BJ (cell line): ENCODE data around the gene NFIX. TPM values are rescaled to one million over a fixed set of nuclear protein-coding genes. Genes with fewer than 3 reads are reported as not detected.

Experiments used
- CTCF ChIA-PET: fragments of 350-600 bp; formaldehyde crosslinking; extraction: SDS; loops from one replicate; lab custom pipeline; 2021; ENCODE audit warnings: antibody characterized with exemption, inconsistent platforms; lab: Yijun Ruan, JAX
- POLR2A ChIA-PET: fragments of 300-600 bp; sonication (Branson Sonifier 250); formaldehyde crosslinking; extraction: SDS; loops from one replicate; lab custom pipeline; 2021; ENCODE audit warnings: antibody characterized with exemption; lab: Charles Lee
- DNase-seq: peaks from one replicate; pipeline ENCODE4 v3.0.0-alpha.2; 2011; ENCODE audit warnings: low read depth
- H3K27me3 ChIP-seq: 2 replicates; pipeline ENCODE4 v1.6.0; 2011; ENCODE audit warnings: low read length; ENCODE audit not compliant: control insufficient read depth, insufficient read depth
- H3K36me3 ChIP-seq: 2 replicates; pipeline ENCODE4 v1.5.1; 2011; ENCODE audit warnings: low read length; ENCODE audit not compliant: control insufficient read depth, insufficient read depth
- H3K4me3 ChIP-seq: 2 replicates; pipeline ENCODE4 v1.5.1; 2011; ENCODE audit warnings: low read depth, mild to moderate bottlenecking, control low read depth, low read length
- polyA plus RNA-seq: library from polyadenylated mRNA; depleted of rRNA; stranded (reverse); fragments of >200 nt; gene quantifications from 2 replicates; pipeline ENCODE4 v1.2.3, GENCODE V29; 2011
- TF ChIP-seq, protein P1 (sequence below): IDR thresholded peaks from 2 replicates; pipeline ENCODE4 v1.5.1; 2011; ENCODE audit warnings: low read depth, mild to moderate bottlenecking, control low read depth, inconsistent platforms, low read length, moderate library complexity; ENCODE audit not compliant: insufficient read depth

NFIX gene
- polyA plus RNA-seq, 1 experiment, result 29.4 TPM

DNA sequence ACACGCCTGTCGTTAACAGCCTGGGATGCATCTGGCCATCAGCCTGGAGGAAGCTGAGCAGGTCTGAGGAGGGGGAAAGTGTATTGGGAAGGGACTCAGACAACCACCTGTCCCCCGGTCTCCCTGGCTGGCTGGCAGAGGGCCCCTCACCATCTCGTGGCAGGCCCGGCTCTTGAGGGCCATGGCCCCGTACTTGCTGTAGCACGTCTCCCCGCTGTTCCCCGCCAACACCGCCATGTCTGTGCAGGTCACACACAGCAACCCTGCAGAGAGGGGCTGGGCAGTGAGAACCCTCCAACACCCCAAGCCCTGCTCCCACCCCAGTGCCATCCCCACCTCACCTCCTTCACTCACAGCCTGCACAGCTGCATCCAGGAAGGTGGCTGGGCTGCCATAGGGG is 117.3 kb downstream of the NFIX start:
- Histone ChIP-seq H3K27me3 (no peaks in the 10 kb centered on the region), H3K36me3 (peaks cover 14% of the 10 kb centered on the region), H3K4me3 (no peak overlapping the region)
- ChIA-PET CTCF (interaction anchor here (1.6 kb wide), 1 partner anchor 18 kb away, joined by 7 read pairs; no protein-coding TSS in a partner anchor), POLR2A (no interaction called here)
- DNase-seq, result no peak
- TF ChIP-seq, protein P1, sequence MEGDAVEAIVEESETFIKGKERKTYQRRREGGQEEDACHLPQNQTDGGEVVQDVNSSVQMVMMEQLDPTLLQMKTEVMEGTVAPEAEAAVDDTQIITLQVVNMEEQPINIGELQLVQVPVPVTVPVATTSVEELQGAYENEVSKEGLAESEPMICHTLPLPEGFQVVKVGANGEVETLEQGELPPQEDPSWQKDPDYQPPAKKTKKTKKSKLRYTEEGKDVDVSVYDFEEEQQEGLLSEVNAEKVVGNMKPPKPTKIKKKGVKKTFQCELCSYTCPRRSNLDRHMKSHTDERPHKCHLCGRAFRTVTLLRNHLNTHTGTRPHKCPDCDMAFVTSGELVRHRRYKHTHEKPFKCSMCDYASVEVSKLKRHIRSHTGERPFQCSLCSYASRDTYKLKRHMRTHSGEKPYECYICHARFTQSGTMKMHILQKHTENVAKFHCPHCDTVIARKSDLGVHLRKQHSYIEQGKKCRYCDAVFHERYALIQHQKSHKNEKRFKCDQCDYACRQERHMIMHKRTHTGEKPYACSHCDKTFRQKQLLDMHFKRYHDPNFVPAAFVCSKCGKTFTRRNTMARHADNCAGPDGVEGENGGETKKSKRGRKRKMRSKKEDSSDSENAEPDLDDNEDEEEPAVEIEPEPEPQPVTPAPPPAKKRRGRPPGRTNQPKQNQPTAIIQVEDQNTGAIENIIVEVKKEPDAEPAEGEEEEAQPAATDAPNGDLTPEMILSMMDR, result no peak

DNA sequence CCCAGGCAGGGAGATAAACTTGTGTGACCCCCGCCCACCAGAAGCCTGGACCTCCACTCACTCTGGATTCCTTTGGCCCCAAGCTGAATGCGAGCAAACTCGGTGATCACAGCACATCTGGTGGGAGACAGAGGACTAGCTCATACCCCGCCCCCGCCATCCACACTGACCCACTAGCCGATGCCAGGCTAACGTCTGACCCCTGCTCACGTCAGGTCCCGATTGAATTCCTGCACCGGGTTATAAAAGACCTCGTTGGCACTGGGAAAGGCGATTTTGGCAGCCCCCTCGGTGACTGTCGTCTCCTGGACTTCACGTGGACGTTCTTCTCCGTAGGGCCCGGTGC is 120.6 kb downstream of the NFIX start:
- Histone ChIP-seq H3K4me3 (peak overlapping the region; percentile 99), H3K27me3 (no peaks in the 10 kb centered on the region), H3K36me3 (peaks cover 6% of the 10 kb centered on the region)
- POLR2A ChIA-PET, result no interaction called here
- TF ChIP-seq, protein P1, result no peak
- CTCF ChIA-PET, result interaction anchor here (1.0 to 2.2 kb wide), 3 partner anchors 22 to 138 kb away, joined by 3 to 6 read pairs (median 4); no protein-coding TSS in a partner anchor
- DNase-seq, result no peak

DNA sequence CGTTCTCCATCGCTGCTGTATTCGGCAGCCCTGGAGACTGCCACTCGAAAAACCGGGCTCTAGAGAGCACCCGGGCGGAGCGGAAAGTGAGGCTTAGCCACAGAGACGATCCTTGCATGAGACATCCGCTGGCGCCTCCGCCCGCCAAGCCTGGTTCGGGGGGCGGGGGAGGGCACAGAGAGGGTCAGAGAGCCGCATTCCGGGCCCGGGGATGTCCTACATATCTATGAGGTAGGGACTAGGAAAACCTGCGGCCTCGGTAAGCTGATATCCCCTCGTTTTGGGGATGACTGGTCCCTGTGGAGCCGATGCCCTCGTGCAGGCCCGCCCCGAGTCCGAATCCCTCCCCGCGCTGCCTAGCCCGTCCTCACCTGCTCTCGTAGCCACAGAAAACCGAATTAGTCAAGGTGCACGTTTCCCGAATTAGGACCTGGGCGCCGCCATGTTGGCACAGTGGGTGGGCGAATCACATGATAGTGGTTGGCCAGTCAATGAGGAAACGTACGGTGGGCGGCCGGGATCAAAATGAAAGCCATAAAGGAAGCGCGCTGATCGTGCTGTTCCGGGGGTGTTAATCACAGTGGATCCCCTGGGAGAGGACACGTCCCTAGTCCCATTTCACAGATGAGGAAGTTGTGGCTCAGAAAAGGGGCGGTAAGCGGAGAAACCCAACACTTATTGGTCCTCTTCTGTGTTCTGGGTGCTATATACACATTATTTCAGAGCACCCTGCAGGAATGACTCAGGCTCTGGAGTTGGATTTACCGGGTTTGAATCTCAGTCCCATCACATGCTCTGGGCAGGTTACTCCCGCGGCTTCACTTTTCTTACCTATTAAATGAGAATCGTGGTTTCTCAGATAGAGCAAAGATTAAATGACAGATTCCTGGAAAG is 121.3 kb downstream of the NFIX start, which contains the start of gene TRMT1:
Gene TRMT1, minus strand, starts transcription at position 459 of the 894 bp plus-strand sequence. Its CDS starts 341 bp downstream, at position 118.
- no peak for DNase-seq
- TF ChIP-seq, protein P1, result no peak
- Histone ChIP-seq H3K36me3 (peaks cover 7% of the 10 kb centered on the region), H3K27me3 (no peaks in the 10 kb centered on the region), H3K4me3 (peak within 1 kb of the TSS; percentile 99)
- CTCF ChIA-PET, result interaction anchor here (1.0 to 2.2 kb wide), 4 partner anchors 34 to 151 kb away, joined by 3 to 6 read pairs (median 4); no protein-coding TSS in a partner anchor
- POLR2A ChIA-PET, result no interaction called here

DNA sequence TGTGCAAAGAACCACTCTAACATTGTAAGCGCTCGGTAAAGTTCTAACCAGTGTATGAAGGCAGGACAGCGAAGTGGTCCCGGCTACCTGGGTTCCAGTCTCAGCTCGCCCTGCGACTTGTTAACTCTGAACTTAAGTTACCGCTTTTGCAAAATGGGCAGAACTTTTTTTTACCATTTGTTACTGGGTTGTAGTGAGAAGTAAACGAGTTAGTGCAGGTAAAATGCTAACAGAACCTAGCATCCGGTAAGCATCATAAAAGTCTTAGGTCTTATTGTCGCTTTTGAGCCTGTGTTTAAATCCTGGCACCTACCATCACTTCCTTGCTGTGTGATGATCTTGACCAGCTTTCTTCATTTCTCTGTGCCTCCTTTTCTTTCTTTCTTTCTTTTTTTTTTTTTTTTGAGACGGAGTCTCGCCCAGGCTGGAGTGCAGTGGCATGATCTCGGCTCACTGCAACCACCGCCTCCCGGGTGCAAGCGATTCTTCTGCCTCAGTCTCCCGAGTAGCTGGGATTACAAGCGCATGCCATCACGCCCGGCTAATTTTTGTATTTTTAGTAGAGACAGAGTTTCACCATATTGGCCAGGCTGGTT is 122.0 kb downstream of the NFIX start:
- ChIA-PET CTCF (interaction anchor here (0.6 to 1.5 kb wide), 7 partner anchors 14 to 151 kb away, joined by 3 to 7 read pairs (median 3); partner anchors contain the start of genes IER2 and STX10), POLR2A (no interaction called here)
- Histone ChIP-seq H3K4me3 (peak overlapping the region; percentile 99), H3K27me3 (no peaks in the 10 kb centered on the region), H3K36me3 (peaks cover 8% of the 10 kb centered on the region)
- no peak for DNase-seq
- TF ChIP-seq, protein P1, result no peak

DNA sequence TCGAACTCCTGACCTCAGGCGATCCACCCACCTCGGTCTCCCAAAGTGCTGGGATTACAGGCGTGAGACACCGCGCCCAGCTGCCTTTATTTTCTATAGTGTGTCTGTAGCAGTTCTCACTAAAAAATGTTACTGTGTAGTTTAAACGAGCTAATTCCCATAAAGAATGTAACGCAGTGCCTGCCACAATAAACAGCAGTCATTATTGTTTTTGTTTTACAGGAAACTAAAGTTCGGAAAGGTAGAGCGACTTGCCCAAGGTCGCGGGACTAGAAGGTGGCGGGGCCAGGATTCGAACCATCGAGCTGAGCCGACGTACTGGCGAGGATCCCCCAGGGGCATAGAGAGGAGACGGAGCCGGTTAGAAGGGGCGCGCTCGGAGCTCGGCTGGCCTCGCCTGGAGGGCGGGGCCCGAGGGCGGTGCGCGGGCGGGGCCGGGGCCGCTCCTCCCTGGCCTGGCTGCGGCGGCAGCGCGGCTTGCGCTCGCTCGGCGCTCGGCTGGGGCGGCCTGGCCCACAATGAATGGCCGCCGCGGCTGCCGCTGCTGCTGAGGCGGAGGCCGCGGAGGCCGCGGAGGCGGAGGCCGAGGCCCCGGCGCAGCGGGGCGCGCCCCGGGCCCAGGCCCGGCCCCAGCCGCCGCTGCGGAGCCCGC is 122.6 kb downstream of the NFIX start, which contains the start of gene NACC1:
Gene NACC1, plus strand, starts transcription at position 493 of the 652 bp plus-strand sequence. CDS start 16,944 bp downstream, outside the sequence.
- Histone ChIP-seq H3K4me3 (peak within 1 kb of the TSS; percentile 99), H3K27me3 (no peaks in the 10 kb centered on the region), H3K36me3 (peaks cover 5% of the 10 kb centered on the region)
- TF ChIP-seq, protein P1, result no peak
- ChIA-PET POLR2A (no interaction called here), CTCF (interaction anchor here (0.6 to 1.5 kb wide), 9 partner anchors 13 to 152 kb away, joined by 3 to 7 read pairs (median 4); partner anchors contain the start of genes IER2 and STX10)
- no peak for DNase-seq
